NCI-H446 treated with DMSO at 0.1 percent for 48 hours (cell line): ENCODE measurements around the gene ADAMTSL1.

ENCODE experiments used
- DNase-seq: peaks from one replicate; lab custom pipeline; 2025; lab: John Stamatoyannopoulos, UW

The ADAMTSL1 gene

GRCh38 chr9:18473652-18474279 is at the start of gene ADAMTSL1:
ADAMTSL1 (plus strand) TSS chr9:18474153; CDS start chr9:18474233, 80 bp downstream.
- DNase-seq, result peak; percentile 24

GRCh38 chr9:18427691-18428090 is 46.3 kb upstream of the ADAMTSL1 start:
- no peak for DNase-seq

- DNase-seq, result no peak
Measured at GRCh38 chr9:18428661-18429060, 45.3 kb upstream of the ADAMTSL1 start.

GRCh38 chr9:18429070-18429469 is 44.9 kb upstream of the ADAMTSL1 start:
- no peak for DNase-seq

GRCh38 chr9:18433620-18434019 is 40.3 kb upstream of the ADAMTSL1 start:
- DNase-seq, result no peak

- DNase-seq, result no peak
Measured at GRCh38 chr9:18437315-18438201, 36.4 kb upstream of the ADAMTSL1 start.

- no peak for DNase-seq
Measured at GRCh38 chr9:18438300-18438925, 35.5 kb upstream of the ADAMTSL1 start.

GRCh38 chr9:18438951-18439350 is 35.0 kb upstream of the ADAMTSL1 start:
- DNase-seq, result no peak

- DNase-seq, result no peak
Measured at GRCh38 chr9:18441261-18441660, 32.7 kb upstream of the ADAMTSL1 start.

GRCh38 chr9:18442629-18443491 is 31.1 kb upstream of the ADAMTSL1 start:
- peak; percentile 20 for DNase-seq

GRCh38 chr9:18447131-18447530 is 26.8 kb upstream of the ADAMTSL1 start:
- DNase-seq, result no peak

GRCh38 chr9:18447541-18447940 is 26.4 kb upstream of the ADAMTSL1 start:
- no peak for DNase-seq

GRCh38 chr9:18448101-18448500 is 25.9 kb upstream of the ADAMTSL1 start:
- DNase-seq, result no peak

GRCh38 chr9:18451406-18451805 is 22.5 kb upstream of the ADAMTSL1 start:
- no peak for DNase-seq

- no peak for DNase-seq
Measured at GRCh38 chr9:18452276-18452675, 21.7 kb upstream of the ADAMTSL1 start.

- DNase-seq, result no peak
Measured at GRCh38 chr9:18456624-18457237, 17.2 kb upstream of the ADAMTSL1 start.

- DNase-seq, result no peak
Measured at GRCh38 chr9:18457510-18457909, 16.4 kb upstream of the ADAMTSL1 start.

- no peak for DNase-seq
Measured at GRCh38 chr9:18459962-18460584, 13.9 kb upstream of the ADAMTSL1 start.

GRCh38 chr9:18461496-18461895 is 12.5 kb upstream of the ADAMTSL1 start:
- no peak for DNase-seq

- no peak for DNase-seq
Measured at GRCh38 chr9:18463991-18464390, 10.0 kb upstream of the ADAMTSL1 start.

GRCh38 chr9:18466101-18466500 is 7.9 kb upstream of the ADAMTSL1 start:
- no peak for DNase-seq
